Upper lobe of right lung (tissue), 1 donor: ENCODE results near the gene ESRRA. TPM values are rescaled to one million over a fixed set of nuclear protein-coding genes. Genes with fewer than 3 reads are reported as not detected.

Experiments
- ATAC-seq: fragments of 200-7000 bp; cut with Tn5 transposase; one replicate; pipeline ENCODE4 v1.9.1; 2020; ENCODE audit warnings: mild to moderate bottlenecking, moderate library complexity
- DNase-seq: peaks from one replicate; pipeline ENCODE4 v3.0.0-alpha.2; 2020
- H3K27ac ChIP-seq: fragments of 200-600 bp; one replicate; pipeline ENCODE4 v1.8.0; 2022
- H3K27me3 ChIP-seq: fragments of 200-600 bp; one replicate; pipeline ENCODE4 v1.8.0; 2022; ENCODE audit warnings: mild to moderate bottlenecking
- H3K36me3 ChIP-seq: fragments of 200-600 bp; one replicate; pipeline ENCODE4 v1.8.0; 2022
- H3K4me1 ChIP-seq: fragments of 200-600 bp; one replicate; pipeline ENCODE4 v1.8.0; 2022
- H3K4me3 ChIP-seq: fragments of 200-600 bp; one replicate; pipeline ENCODE4 v1.8.0; 2022; ENCODE audit warnings: mild to moderate bottlenecking
- H3K9me3 ChIP-seq: fragments of 200-600 bp; one replicate; pipeline ENCODE4 v1.8.0; 2022
- CTCF ChIP-seq: fragments of 200-600 bp; IDR thresholded peaks from one replicate; pipeline ENCODE4 v1.8.0; 2022; ENCODE audit warnings: antibody characterized with exemption
- intact Hi-C: fragments of 100-400 bp; cut with DNase I; formaldehyde crosslinking; loops from one replicate; pipeline ENCODE4 v1.11.0; 2022
- total RNA-seq: library from RNA; stranded (reverse); fragmentation: NEBNext Ultra II Directional; extraction: Animal tissue kit (Norgen Biotek cat#: 25700); gene quantifications from one replicate; pipeline ENCODE4 v1.2.1, GENCODE V29; 2021
- donor health status: DM: no; HTN: yes; CAD: no; lungs with severe emphysema.

ESRRA gene
- total RNA-seq, 1 donor from 2014 or later, result 51.9 TPM

GRCh38 chr11:64340671-64341335, 35.5 kb downstream of the ESRRA start:
- DNase-seq (peak; percentile 86), ATAC-seq (peak; percentile 24)
- no peaks in the 10 kb centered on the region for H3K9me3 ChIP-seq
- intact Hi-C loops, result no loop called here
- H3K4me1 ChIP-seq, result peaks cover 14% of the 10 kb centered on the region
- peak overlapping the region; percentile 39 for H3K4me3 ChIP-seq
- no peaks in the 10 kb centered on the region for H3K27me3 ChIP-seq
- TF ChIP-seq CTCF, result no peak
- peak overlapping the region; percentile 58 for H3K27ac ChIP-seq
- H3K36me3 ChIP-seq, result no peaks in the 10 kb centered on the region

GRCh38 chr11:64341429-64341828, 36.1 kb downstream of the ESRRA start:
- peaks cover 14% of the 10 kb centered on the region for H3K4me1 ChIP-seq
- H3K27me3 ChIP-seq, result no peaks in the 10 kb centered on the region
- no peak for TF ChIP-seq CTCF
- DNase-seq (peak; percentile 65), ATAC-seq (no peak)
- intact Hi-C loops, result no loop called here
- no peaks in the 10 kb centered on the region for H3K9me3 ChIP-seq
- no peaks in the 10 kb centered on the region for H3K36me3 ChIP-seq
- H3K4me3 ChIP-seq, result no peak overlapping the region
- no peak overlapping the region for H3K27ac ChIP-seq

GRCh38 chr11:64341851-64342791, 36.8 kb downstream of the ESRRA start:
- Histone ChIP-seq H3K27ac (peak overlapping the region; percentile 68), H3K4me3 (peak overlapping the region; percentile 41)

GRCh38 chr11:64342869-64343745, 37.8 kb downstream of the ESRRA start:
- intact Hi-C loops, result no loop called here
- Histone ChIP-seq H3K36me3 (no peaks in the 10 kb centered on the region), H3K4me1 (peaks cover 14% of the 10 kb centered on the region), H3K9me3 (no peaks in the 10 kb centered on the region), H3K4me3 (peak overlapping the region; percentile 41), H3K27me3 (no peaks in the 10 kb centered on the region), H3K27ac (no peak overlapping the region)
- no peak for TF ChIP-seq CTCF
- DNase-seq, result no peak
- no peak for ATAC-seq

More at GRCh38 chr11:64341851-64342791, 36.8 kb downstream of the ESRRA start:
- no peaks in the 10 kb centered on the region for H3K36me3 ChIP-seq
- ATAC-seq (peak; percentile 93), DNase-seq (peak; percentile 96)
- intact Hi-C loops, result no loop called here
- peak; percentile 45 for TF ChIP-seq CTCF
- no peaks in the 10 kb centered on the region for H3K27me3 ChIP-seq
- H3K4me1 ChIP-seq, result peaks cover 14% of the 10 kb centered on the region
- no peaks in the 10 kb centered on the region for H3K9me3 ChIP-seq
